Activated CD4-positive, alpha-beta T cell treated with anti-CD3 and anti-CD28 coated beads, Interleukin-2, amount 10 ng/mL, durations not matched to agents 7 days and 5 days (primary cell): ENCODE measurements around the gene CCNI. TPM values are rescaled to one million over a fixed set of nuclear protein-coding genes. Genes with fewer than 3 reads are reported as not detected.
"Not testable (repeated sequence)": the region's sequence is repeated elsewhere in the genome, so short reads cannot be mapped to it uniquely, and the experiment has no call there.

Source experiments
- CTCF ChIA-PET: fragments of 350-600 bp; sonication (Branson Sonifier 250); formaldehyde crosslinking; loops from one replicate; lab custom pipeline; 2021; ENCODE audit warnings: antibody characterized with exemption; lab: Charles Lee
- POLR2A ChIA-PET: fragments of 350-600 bp; sonication (Branson Sonifier 250); formaldehyde crosslinking; loops from one replicate; lab custom pipeline; 2021; ENCODE audit warnings: antibody characterized with exemption; lab: Charles Lee
- DNase-seq: peaks from one replicate; pipeline ENCODE4 v3.0.0-alpha.2; 2020
- H3K27ac Mint-ChIP-seq: one replicate; pipeline ENCODE4 v1.8.0; 2021; ENCODE audit warnings: mild to moderate bottlenecking, moderate library complexity, mixed read lengths
- H3K27me3 Mint-ChIP-seq: one replicate; pipeline ENCODE4 v1.8.0; 2021; ENCODE audit warnings: mixed read lengths
- H3K36me3 Mint-ChIP-seq: one replicate; pipeline ENCODE4 v1.8.0; 2021; ENCODE audit warnings: low read depth, mixed read lengths
- H3K4me1 Mint-ChIP-seq: one replicate; pipeline ENCODE4 v1.8.0; 2021; ENCODE audit warnings: mixed read lengths
- H3K4me3 Mint-ChIP-seq: one replicate; pipeline ENCODE4 v1.8.0; 2021; ENCODE audit warnings: mild to moderate bottlenecking, moderate library complexity, mixed read lengths
- H3K9me3 Mint-ChIP-seq: one replicate; pipeline ENCODE4 v1.8.0; 2021; ENCODE audit warnings: mixed read lengths
- total RNA-seq, 2 experiments: library from RNA; stranded (reverse); gene quantifications; one replicate each; pipeline ENCODE4 v1.2.3, GENCODE V29; 2021

The CCNI gene
- total RNA-seq, 2 experiments from 2014 or later, result 210 to 244 TPM

DNA sequence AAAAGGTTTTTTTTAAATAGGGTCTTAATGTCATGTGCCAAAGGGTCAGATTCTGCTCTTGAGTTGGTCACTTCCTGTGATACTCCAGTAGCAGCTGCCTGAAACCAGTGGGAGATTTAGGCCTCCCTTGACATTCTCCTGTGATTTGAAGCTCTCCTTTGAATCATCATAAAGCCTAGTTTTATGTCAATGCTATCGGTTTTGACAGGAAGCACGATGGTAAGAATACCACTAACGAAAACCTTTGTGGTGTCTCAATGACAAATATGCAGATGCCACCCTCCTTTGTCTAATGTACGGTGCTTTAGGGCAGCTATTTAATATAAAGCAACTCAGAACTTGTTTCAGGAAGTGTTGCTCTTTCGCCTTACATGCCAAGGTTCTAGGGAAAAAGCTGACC lies 44.2 kb downstream of the CCNI start:
- ChIA-PET CTCF (interaction anchor here (0.6 to 1.6 kb wide), 7 partner anchors 15 to 343 kb away, joined by 3 to 5 read pairs (median 3); no protein-coding TSS in a partner anchor), POLR2A (interaction anchor here (0.6 kb wide), 1 partner anchor 26 kb away, joined by 3 read pairs; no protein-coding TSS in a partner anchor)
- peak; percentile 52 for DNase-seq
- Mint-ChIP-seq H3K36me3 (peaks cover 20% of the 10 kb centered on the region), H3K27ac (peak overlapping the region; percentile 38), H3K9me3 (no peaks in the 10 kb centered on the region), H3K4me1 (peaks cover 44% of the 10 kb centered on the region), H3K27me3 (peaks cover 14% of the 10 kb centered on the region), H3K4me3 (no peak overlapping the region)

DNA sequence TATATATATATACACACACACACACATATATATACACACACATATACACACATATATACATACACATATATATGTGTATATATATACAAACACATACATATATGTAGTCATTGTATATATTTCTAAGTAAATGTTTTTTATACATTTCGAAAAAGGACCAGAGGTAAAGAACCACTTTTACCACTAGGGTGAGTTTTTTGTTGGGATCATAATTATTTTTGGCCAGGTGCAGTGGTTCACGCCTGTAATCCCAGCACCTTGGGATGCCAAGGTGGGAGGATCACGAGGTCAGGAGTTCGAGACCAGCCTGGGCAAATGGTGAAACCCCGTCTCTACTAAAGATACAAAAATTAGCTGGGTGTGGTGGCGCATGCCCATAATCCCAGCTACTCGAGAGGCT lies 46.0 kb downstream of the CCNI start:
- DNase-seq, H3K4me3 Mint-ChIP-seq, H3K9me3 Mint-ChIP-seq, H3K27ac Mint-ChIP-seq, POLR2A ChIA-PET: not testable (repeated sequence)
- CTCF ChIA-PET, result interaction anchor here (2.0 kb wide), 1 partner anchor 43 kb away, joined by 4 read pairs; no protein-coding TSS in a partner anchor
- Mint-ChIP-seq H3K36me3 (peaks cover 21% of the 10 kb centered on the region), H3K4me1 (peaks cover 57% of the 10 kb centered on the region), H3K27me3 (peaks cover 12% of the 10 kb centered on the region)

- ChIA-PET CTCF (interaction anchor here (2.0 kb wide), 1 partner anchor 45 kb away, joined by 4 read pairs; no protein-coding TSS in a partner anchor), POLR2A (no interaction called here)
- peak overlapping the region; percentile 66 for H3K27ac Mint-ChIP-seq
- H3K36me3 Mint-ChIP-seq, result peaks cover 21% of the 10 kb centered on the region
- no peak overlapping the region for H3K4me3 Mint-ChIP-seq
- no peaks in the 10 kb centered on the region for H3K9me3 Mint-ChIP-seq
- peaks cover 58% of the 10 kb centered on the region for H3K4me1 Mint-ChIP-seq
- peaks cover 14% of the 10 kb centered on the region for H3K27me3 Mint-ChIP-seq
- no peak for DNase-seq
These were observed 47.5 kb downstream of the CCNI start for GRCh38 chr4:77028246-77028645.

DNA sequence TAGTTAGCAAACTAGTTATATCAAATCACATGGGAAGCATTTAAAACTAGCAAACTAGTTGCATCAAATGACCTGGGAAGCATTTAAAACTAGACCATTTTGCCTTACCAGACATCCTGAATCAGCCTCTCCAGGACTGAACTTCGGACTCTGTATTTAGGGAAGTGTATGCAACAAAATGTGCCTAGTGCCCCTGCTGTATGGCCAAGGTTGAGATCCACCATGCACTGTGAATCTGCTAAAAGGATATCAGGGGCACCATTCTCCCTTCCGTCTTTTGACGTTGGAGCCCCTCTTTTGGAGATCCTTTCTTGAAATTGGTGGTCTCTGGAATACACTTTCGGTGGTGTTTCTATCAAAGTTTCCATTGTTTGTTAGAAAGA lies 49.5 kb downstream of the CCNI start:
- H3K36me3 Mint-ChIP-seq, result peaks cover 14% of the 10 kb centered on the region
- CTCF ChIA-PET, result no interaction called here

GRCh38 chr4:77025643-77026321 lies 50.0 kb downstream of the CCNI start:
- POLR2A ChIA-PET, result no interaction called here
- Mint-ChIP-seq H3K36me3 (peaks cover 14% of the 10 kb centered on the region), H3K4me1 (peaks cover 40% of the 10 kb centered on the region), H3K27ac (no peak overlapping the region), H3K9me3 (no peaks in the 10 kb centered on the region), H3K27me3 (peaks cover 14% of the 10 kb centered on the region), H3K4me3 (no peak overlapping the region)
- CTCF ChIA-PET, result interaction anchor here (0.6 to 1.4 kb wide), 2 partner anchors 30 to 509 kb away, joined by 3 to 4 read pairs; no protein-coding TSS in a partner anchor
- DNase-seq, result peak; percentile 17

More for the DNA sequence above, 49.5 kb downstream of the CCNI start:
- H3K9me3 Mint-ChIP-seq, result no peaks in the 10 kb centered on the region
- peaks cover 46% of the 10 kb centered on the region for H3K4me1 Mint-ChIP-seq
- no peak overlapping the region for H3K4me3 Mint-ChIP-seq
- no peak overlapping the region for H3K27ac Mint-ChIP-seq
- POLR2A ChIA-PET, result no interaction called here
- DNase-seq, result no peak
- H3K27me3 Mint-ChIP-seq, result peaks cover 14% of the 10 kb centered on the region

GRCh38 chr4:77023920-77024319 lies 51.9 kb downstream of the CCNI start:
- Mint-ChIP-seq H3K27me3 (peaks cover 11% of the 10 kb centered on the region), H3K27ac (no peak overlapping the region), H3K4me1 (peaks cover 32% of the 10 kb centered on the region), H3K36me3 (peaks cover 11% of the 10 kb centered on the region), H3K4me3 (no peak overlapping the region), H3K9me3 (no peaks in the 10 kb centered on the region)
- POLR2A ChIA-PET, result no interaction called here
- DNase-seq, result no peak
- CTCF ChIA-PET, result no interaction called here

DNA sequence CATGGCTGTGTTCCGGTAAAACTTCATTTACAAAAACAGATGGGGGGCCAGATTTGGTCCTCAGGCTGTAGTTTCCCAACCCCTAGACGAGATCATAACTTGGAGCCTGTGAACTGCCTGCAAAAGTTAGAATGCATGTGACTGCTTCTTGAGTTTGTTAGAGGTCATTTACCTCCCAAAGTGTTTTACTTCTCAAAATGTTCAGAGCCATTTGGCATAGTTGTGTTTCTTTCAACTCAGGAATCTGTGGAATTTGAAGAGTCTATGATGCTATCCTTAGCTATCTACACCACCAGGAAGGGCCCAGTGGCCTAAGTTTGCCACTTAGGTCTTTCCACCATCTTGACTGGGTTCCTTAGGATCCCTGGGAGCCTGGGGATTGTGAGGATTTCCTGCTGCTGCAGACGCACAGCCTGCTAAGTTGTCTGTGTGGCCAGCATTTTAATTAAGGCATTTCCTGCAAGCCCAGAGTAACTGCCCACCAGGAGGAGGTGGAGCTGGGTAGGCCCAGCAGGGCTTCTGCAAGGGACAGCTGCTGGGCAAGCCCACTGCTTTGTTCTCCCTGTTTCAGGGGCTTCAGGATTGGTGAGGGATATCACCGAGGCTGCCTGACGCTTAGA lies 53.1 kb downstream of the CCNI start:
- Mint-ChIP-seq H3K27me3 (peaks cover 8% of the 10 kb centered on the region), H3K4me1 (peaks cover 21% of the 10 kb centered on the region), H3K27ac (no peak overlapping the region), H3K9me3 (no peaks in the 10 kb centered on the region), H3K36me3 (peaks cover 6% of the 10 kb centered on the region), H3K4me3 (no peak overlapping the region)
- ChIA-PET POLR2A (no interaction called here), CTCF (no interaction called here)
- DNase-seq, result no peak

GRCh38 chr4:77021614-77022089 lies 54.1 kb downstream of the CCNI start:
- Mint-ChIP-seq H3K27ac (no peak overlapping the region), H3K4me1 (peaks cover 15% of the 10 kb centered on the region), H3K4me3 (no peak overlapping the region), H3K36me3 (peaks cover 5% of the 10 kb centered on the region), H3K9me3 (no peaks in the 10 kb centered on the region), H3K27me3 (peaks cover 8% of the 10 kb centered on the region)
- CTCF ChIA-PET, result no interaction called here
- DNase-seq, result no peak
- POLR2A ChIA-PET, result no interaction called here

DNA sequence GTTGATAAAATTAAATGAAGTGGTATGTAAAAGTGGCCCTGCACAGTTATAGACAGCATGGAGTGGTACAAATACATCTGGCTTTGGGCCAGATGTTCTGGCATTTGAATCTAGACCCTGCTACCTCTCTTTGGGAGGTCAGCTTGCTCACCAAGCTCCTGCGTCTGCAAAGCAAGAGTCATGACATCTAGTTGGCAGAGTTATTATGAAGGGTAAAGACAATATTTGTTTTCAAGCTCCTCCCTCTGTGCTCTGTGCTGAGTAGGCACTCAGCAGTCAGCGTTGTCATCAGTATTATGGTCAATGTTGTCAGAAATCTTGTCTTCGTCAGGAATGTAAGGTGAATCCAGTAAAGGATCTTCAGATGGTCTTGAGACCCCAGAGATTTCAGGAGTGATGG lies 55.8 kb downstream of the CCNI start:
- H3K27ac Mint-ChIP-seq, result no peak overlapping the region
- peaks cover 10% of the 10 kb centered on the region for H3K4me1 Mint-ChIP-seq
- no peak overlapping the region for H3K4me3 Mint-ChIP-seq
- POLR2A ChIA-PET, result no interaction called here
- H3K36me3 Mint-ChIP-seq, result peaks cover 10% of the 10 kb centered on the region
- H3K9me3 Mint-ChIP-seq, result no peaks in the 10 kb centered on the region
- no peak for DNase-seq
- CTCF ChIA-PET, result interaction anchor here (0.6 to 1.3 kb wide), 3 partner anchors 10 to 343 kb away, joined by 3 to 4 read pairs (median 4); no protein-coding TSS in a partner anchor
- peaks cover 9% of the 10 kb centered on the region for H3K27me3 Mint-ChIP-seq

GRCh38 chr4:77015390-77015789 lies 60.4 kb downstream of the CCNI start:
- Mint-ChIP-seq H3K4me1 (peaks cover 25% of the 10 kb centered on the region), H3K36me3 (peaks cover 8% of the 10 kb centered on the region), H3K27me3 (peaks cover 8% of the 10 kb centered on the region), H3K9me3 (no peaks in the 10 kb centered on the region), H3K27ac (no peak overlapping the region), H3K4me3 (no peak overlapping the region)
- CTCF ChIA-PET, result no interaction called here
- DNase-seq, result no peak
- POLR2A ChIA-PET, result interaction anchor here (0.6 kb wide), 1 partner anchor 34 kb away, joined by 3 read pairs; no protein-coding TSS in a partner anchor

GRCh38 chr4:77014256-77014655 lies 61.5 kb downstream of the CCNI start:
- Mint-ChIP-seq H3K27me3 (peaks cover 11% of the 10 kb centered on the region), H3K4me1 (peaks cover 28% of the 10 kb centered on the region), H3K4me3 (no peak overlapping the region), H3K36me3 (peaks cover 8% of the 10 kb centered on the region), H3K27ac (no peak overlapping the region), H3K9me3 (no peaks in the 10 kb centered on the region)
- DNase-seq, result no peak
- POLR2A ChIA-PET, result no interaction called here
- CTCF ChIA-PET, result no interaction called here

DNA sequence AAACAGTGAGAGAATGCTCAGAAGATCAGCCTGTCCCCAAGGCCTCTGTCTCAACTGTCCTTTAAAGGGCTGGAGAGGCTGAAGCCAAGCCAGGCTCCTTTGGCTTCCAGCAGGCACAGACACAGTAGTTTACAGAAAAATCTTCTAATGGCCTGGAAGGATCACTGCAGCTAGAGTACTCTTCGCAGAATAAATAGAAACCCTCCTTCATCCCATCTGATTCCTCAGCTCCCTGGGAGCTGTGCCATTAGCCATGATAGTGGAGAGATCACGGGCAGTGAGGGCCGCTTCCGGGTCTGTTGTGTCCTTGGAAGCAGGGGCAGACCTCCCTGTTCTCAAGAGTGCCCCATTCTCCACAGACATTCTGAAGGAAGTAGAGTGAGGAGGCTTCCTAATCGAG lies 63.1 kb downstream of the CCNI start:
- Mint-ChIP-seq H3K4me1 (peaks cover 40% of the 10 kb centered on the region), H3K4me3 (no peak overlapping the region), H3K36me3 (peaks cover 14% of the 10 kb centered on the region), H3K9me3 (no peaks in the 10 kb centered on the region), H3K27ac (no peak overlapping the region), H3K27me3 (peaks cover 13% of the 10 kb centered on the region)
- CTCF ChIA-PET, result no interaction called here
- DNase-seq, result no peak
- POLR2A ChIA-PET, result no interaction called here

DNA sequence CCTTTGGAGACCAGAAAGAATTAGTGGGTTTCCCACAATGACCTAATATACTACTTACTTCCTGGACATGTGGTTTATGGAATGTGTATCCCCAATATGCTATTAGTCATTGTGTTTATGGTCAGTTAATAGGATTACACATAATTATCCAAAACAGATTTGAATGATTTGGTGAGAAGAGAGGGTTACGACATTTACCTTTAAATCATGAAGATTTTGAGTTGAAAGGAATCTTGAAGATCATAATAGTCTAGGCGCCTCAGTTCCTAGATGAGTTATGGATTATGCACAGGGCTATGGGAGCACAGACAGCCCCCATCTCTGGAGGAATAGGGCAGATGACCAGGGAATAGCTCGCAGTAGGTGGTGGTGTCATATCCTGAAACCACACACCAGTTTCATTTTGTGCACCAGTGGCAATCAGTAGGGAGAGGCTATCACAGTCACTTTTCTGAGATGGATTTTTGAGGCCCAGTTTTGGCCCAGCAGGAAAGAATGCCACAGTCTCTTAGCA lies 64.9 kb downstream of the CCNI start:
- CTCF ChIA-PET, result no interaction called here

More for the DNA sequence above, 64.9 kb downstream of the CCNI start:
- Mint-ChIP-seq H3K27ac (no peak overlapping the region), H3K4me1 (peaks cover 50% of the 10 kb centered on the region), H3K36me3 (peaks cover 17% of the 10 kb centered on the region), H3K4me3 (no peak overlapping the region), H3K27me3 (peaks cover 13% of the 10 kb centered on the region), H3K9me3 (no peaks in the 10 kb centered on the region)
- POLR2A ChIA-PET, result no interaction called here
- DNase-seq, result no peak
